Adrenal gland (tissue), 5 donors: ENCODE data around the gene FNDC3B.

ENCODE experiments used
- CTCF ChIP-seq, 6 experiments: fragments of 450-650 bp in 4 of 6; fragments of 200-600 bp in 2 of 6; sonication (generic) in 1 of 6; IDR thresholded peaks; 1 replicate in 5 of 6; 2 replicates in 1 of 6; pipeline versions ENCODE4 v1.5.1 to v1.8.0; 2016 to 2021; ENCODE audit warnings: antibody characterized with exemption in 6 of 6, mild to moderate bottlenecking in 2 of 6, moderate library complexity in 1 of 6
- POLR2A ChIP-seq, 2 donors: fragments of 450-650 bp; IDR thresholded peaks; one replicate each; pipeline ENCODE4 v1.6.1; 2017; ENCODE audit warnings: antibody characterized with exemption in 2 of 2, mild to moderate bottlenecking in 2 of 2, moderate library complexity in 1 of 2
- donor health status: DM: no; HTN: no; CAD: no.

- TF ChIP-seq CTCF (IDR thresholded peaks at IDR 0.05), result no peak
- no peak for TF ChIP-seq POLR2A (IDR thresholded peaks at IDR 0.05)
Observed at GRCh38 chr3:172326993-172327392, 287.6 kb downstream of the FNDC3B start.
